OCI-LY1 (cell line): ENCODE measurements around the gene SYT6.

Experiments
- EZH2 ChIP-seq: fragments of 200-600 bp; sonication (generic), shearing (Covaris generic); IDR thresholded peaks from 2 replicates; pipeline ENCODE4 v1.8.0; 2017; ENCODE audit warnings: borderline replicate concordance, mixed run types, mild to moderate bottlenecking, antibody characterized with exemption, low read length, moderate library complexity, mixed read lengths
- TF ChIP-seq, protein P1 (sequence below): fragments of 200-600 bp; sonication (generic), shearing (Covaris generic); IDR thresholded peaks from 2 replicates; pipeline ENCODE4 v1.5.1; 2017; ENCODE audit warnings: mild to moderate bottlenecking, antibody characterized with exemption, low read length, moderate library complexity, mixed read lengths

GRCh38 chr1:114092186-114093062 lies 61.2 kb downstream of the SYT6 start:
- TF ChIP-seq, protein P1, sequence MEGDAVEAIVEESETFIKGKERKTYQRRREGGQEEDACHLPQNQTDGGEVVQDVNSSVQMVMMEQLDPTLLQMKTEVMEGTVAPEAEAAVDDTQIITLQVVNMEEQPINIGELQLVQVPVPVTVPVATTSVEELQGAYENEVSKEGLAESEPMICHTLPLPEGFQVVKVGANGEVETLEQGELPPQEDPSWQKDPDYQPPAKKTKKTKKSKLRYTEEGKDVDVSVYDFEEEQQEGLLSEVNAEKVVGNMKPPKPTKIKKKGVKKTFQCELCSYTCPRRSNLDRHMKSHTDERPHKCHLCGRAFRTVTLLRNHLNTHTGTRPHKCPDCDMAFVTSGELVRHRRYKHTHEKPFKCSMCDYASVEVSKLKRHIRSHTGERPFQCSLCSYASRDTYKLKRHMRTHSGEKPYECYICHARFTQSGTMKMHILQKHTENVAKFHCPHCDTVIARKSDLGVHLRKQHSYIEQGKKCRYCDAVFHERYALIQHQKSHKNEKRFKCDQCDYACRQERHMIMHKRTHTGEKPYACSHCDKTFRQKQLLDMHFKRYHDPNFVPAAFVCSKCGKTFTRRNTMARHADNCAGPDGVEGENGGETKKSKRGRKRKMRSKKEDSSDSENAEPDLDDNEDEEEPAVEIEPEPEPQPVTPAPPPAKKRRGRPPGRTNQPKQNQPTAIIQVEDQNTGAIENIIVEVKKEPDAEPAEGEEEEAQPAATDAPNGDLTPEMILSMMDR, result no peak
- no peak for TF ChIP-seq EZH2
